Progenitor cell of endocrine pancreas (in vitro differentiated cells): ENCODE data around the gene TRAF1. TPM values are rescaled to one million over a fixed set of nuclear protein-coding genes. Genes with fewer than 3 reads are reported as not detected.

Experiments used
- DNase-seq: peaks from one replicate; pipeline ENCODE4 v3.0.0; 2021; ENCODE audit warnings: low spot score; ENCODE audit not compliant: unreplicated experiment
- H3K27ac Mint-ChIP-seq: 2 replicates; pipeline ENCODE4 v1.8.0; 2021; ENCODE audit warnings: mild to moderate bottlenecking, moderate library complexity, mixed read lengths
- H3K27me3 Mint-ChIP-seq: 2 replicates; pipeline ENCODE4 v1.8.0; 2021; ENCODE audit warnings: mixed read lengths
- H3K36me3 Mint-ChIP-seq: 2 replicates; pipeline ENCODE4 v1.8.0; 2022; ENCODE audit warnings: mixed read lengths; ENCODE audit not compliant: insufficient read depth
- H3K4me1 Mint-ChIP-seq: 2 replicates; pipeline ENCODE4 v1.8.0; 2021; ENCODE audit warnings: low read depth, mixed read lengths
- H3K4me3 Mint-ChIP-seq: 2 replicates; pipeline ENCODE4 v1.8.0; 2021; ENCODE audit warnings: low read depth, mild to moderate bottlenecking, moderate library complexity, mixed read lengths
- H3K9me3 Mint-ChIP-seq: 2 replicates; pipeline ENCODE4 v1.8.0; 2021; ENCODE audit warnings: low read depth, mixed read lengths
- total RNA-seq: library from RNA; stranded (reverse); gene quantifications from 2 replicates; pipeline ENCODE4 v1.2.1, GENCODE V29; 2021
- TF ChIP-seq, protein P1 (sequence below): fragments of 200-600 bp; sonication (generic); IDR thresholded peaks from one replicate; pipeline ENCODE4 v1.5.0; 2021; ENCODE audit warnings: antibody characterized with exemption, mild to moderate bottlenecking; ENCODE audit not compliant: unreplicated experiment

The TRAF1 gene
- total RNA-seq, 1 donor from 2014 or later = 6.7 TPM

DNA sequence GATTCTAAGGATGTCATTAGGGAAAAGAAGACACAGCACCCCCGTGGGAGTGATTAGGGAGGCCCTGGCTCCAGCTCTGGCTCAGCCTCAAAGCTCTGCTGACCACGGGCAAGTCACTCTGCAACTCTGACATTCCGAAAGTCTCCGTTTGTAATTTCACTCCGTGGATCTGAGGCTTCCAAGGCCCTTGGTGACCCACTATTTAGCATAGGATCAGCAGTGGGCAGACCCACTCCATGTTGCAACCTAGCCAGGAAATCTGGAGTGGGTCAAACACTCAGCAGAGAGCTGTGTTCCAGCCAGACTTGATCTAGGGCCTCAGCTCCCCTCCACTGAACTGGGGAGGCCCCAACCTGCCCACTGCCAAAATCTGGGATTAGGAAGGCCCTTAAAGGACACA, 61.4 kb downstream of the TRAF1 start:
- Mint-ChIP-seq H3K27me3 (no peaks in the 10 kb centered on the region), H3K36me3 (peaks cover 5% of the 10 kb centered on the region), H3K4me1 (peaks cover 2% of the 10 kb centered on the region), H3K27ac (no peak overlapping the region), H3K9me3 (no peaks in the 10 kb centered on the region), H3K4me3 (no peak overlapping the region)
- TF ChIP-seq, protein P1, sequence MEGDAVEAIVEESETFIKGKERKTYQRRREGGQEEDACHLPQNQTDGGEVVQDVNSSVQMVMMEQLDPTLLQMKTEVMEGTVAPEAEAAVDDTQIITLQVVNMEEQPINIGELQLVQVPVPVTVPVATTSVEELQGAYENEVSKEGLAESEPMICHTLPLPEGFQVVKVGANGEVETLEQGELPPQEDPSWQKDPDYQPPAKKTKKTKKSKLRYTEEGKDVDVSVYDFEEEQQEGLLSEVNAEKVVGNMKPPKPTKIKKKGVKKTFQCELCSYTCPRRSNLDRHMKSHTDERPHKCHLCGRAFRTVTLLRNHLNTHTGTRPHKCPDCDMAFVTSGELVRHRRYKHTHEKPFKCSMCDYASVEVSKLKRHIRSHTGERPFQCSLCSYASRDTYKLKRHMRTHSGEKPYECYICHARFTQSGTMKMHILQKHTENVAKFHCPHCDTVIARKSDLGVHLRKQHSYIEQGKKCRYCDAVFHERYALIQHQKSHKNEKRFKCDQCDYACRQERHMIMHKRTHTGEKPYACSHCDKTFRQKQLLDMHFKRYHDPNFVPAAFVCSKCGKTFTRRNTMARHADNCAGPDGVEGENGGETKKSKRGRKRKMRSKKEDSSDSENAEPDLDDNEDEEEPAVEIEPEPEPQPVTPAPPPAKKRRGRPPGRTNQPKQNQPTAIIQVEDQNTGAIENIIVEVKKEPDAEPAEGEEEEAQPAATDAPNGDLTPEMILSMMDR = no peak
- DNase-seq = no peak

DNA sequence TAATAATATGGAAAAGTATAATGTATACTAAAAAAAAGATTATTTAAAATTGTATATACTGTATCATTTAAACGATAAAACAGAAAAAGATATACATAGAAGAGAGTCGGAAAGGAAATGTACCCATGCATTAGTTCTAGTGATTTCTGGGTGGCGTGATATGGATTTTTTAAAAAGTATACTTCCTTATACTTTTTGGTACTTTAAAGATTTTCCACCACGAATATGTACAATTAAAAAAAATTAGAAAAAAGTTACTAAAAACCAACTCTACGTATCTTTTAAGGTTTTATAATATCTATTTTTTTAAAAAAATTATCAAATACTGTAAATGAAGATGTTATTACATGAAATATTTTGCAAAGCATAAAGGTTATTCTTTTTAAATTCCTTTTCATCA, 61.9 kb downstream of the TRAF1 start:
- peaks cover 5% of the 10 kb centered on the region for H3K36me3 Mint-ChIP-seq
- no peak overlapping the region for H3K4me3 Mint-ChIP-seq
- TF ChIP-seq, protein P1 = no peak
- H3K27me3 Mint-ChIP-seq = no peaks in the 10 kb centered on the region
- DNase-seq = no peak
- peaks cover 2% of the 10 kb centered on the region for H3K4me1 Mint-ChIP-seq
- no peaks in the 10 kb centered on the region for H3K9me3 Mint-ChIP-seq
- no peak overlapping the region for H3K27ac Mint-ChIP-seq

DNA sequence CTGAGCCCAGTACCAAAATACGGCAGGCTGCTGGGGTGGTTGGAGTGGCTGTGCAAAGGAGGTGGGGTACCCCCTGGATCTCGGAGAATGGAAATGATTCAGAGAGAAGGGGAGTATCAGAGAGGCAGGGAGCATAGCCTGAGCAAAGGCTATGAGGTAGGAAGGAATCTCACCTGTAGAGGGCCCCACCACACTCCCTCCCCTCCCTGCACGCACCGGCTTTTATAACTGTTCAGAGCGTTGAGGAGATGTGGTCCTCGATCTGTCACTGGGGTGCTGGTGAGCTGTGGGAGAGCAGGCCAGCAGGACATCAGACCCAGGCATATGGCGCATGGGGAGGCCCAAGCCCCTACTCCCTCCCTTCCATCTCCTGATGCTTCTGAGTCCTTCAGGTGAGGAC, 62.8 kb downstream of the TRAF1 start:
- Mint-ChIP-seq H3K9me3 (no peaks in the 10 kb centered on the region), H3K27me3 (no peaks in the 10 kb centered on the region), H3K4me1 (peaks cover 2% of the 10 kb centered on the region), H3K4me3 (no peak overlapping the region), H3K27ac (no peak overlapping the region), H3K36me3 (peaks cover 5% of the 10 kb centered on the region)
- no peak for DNase-seq
- TF ChIP-seq, protein P1 = no peak

DNA sequence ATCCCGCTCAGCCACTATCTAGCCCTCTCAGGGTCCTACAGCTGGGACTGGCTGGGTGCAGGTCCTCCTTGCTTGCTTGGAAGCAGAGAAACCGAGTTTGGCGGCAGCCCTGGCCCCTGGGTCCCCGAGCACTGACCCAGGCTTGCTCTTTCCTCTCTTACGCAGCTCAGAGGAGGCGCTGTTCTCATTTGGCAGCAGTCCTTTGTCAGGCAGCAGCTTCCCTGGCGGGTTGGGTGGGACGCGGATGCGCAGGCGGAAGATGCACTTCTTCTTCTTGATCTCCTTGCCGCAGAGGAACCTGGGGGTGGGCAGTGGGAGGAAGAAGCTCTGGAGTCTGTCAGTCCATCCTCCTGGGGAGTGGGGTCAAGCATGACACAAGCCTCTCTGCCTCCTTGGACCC, 64.1 kb downstream of the TRAF1 start:
- H3K27me3 Mint-ChIP-seq = no peaks in the 10 kb centered on the region
- H3K27ac Mint-ChIP-seq = no peak overlapping the region
- DNase-seq = no peak
- TF ChIP-seq, protein P1 = no peak
- no peak overlapping the region for H3K4me3 Mint-ChIP-seq
- H3K4me1 Mint-ChIP-seq = peaks cover under 1% of the 10 kb centered on the region
- H3K9me3 Mint-ChIP-seq = no peaks in the 10 kb centered on the region
- H3K36me3 Mint-ChIP-seq = peaks cover 5% of the 10 kb centered on the region

DNA sequence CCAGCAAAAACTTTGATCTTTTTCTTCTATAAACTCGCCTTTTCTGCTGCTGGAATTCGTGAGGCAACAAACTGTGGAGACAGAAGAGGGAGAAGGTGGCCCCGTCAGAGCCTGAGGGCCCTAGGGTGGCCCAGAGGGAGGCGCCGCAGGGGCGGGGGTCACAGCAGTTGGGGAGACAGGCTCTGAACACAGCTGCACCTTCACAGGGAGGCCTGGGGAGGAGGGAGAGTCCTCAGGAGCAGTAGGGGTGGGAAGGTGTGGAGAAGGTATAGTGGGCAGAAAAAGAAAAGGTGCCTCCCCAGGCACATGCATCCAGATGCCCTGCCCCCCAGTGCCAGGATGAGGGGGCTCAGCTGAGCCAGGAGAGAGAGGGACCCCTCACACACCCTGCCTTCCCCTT, 64.7 kb downstream of the TRAF1 start:
- no peaks in the 10 kb centered on the region for H3K9me3 Mint-ChIP-seq
- H3K4me3 Mint-ChIP-seq = no peak overlapping the region
- TF ChIP-seq, protein P1 = no peak
- no peaks in the 10 kb centered on the region for H3K27me3 Mint-ChIP-seq
- H3K27ac Mint-ChIP-seq = no peak overlapping the region
- DNase-seq = no peak
- peaks cover 5% of the 10 kb centered on the region for H3K36me3 Mint-ChIP-seq
- H3K4me1 Mint-ChIP-seq = peaks cover 2% of the 10 kb centered on the region
